Measurements from ENCODE around the gene DGUOK.

Gene DGUOK

GRCh38 chr2:73970850-73971471 lies 44.3 kb downstream of the DGUOK start:
- POLR2A ChIA-PET: interaction anchor here (0.5 kb wide), 1 partner anchor 105 kb away, joined by 3 read pairs; no protein-coding TSS in a partner anchor
- CTCF ChIA-PET: no interaction called here
- DNase-seq (ENCODE audit: extremely low spot score): no peak
- no peak for TF ChIP-seq SP1 (IDR thresholded peaks at IDR 0.05)
- no peak for TF ChIP-seq FOXM1 (IDR thresholded peaks at IDR 0.05; ENCODE audit: borderline replicate concordance)
- no peak for TF ChIP-seq ZNF384 (IDR thresholded peaks at IDR 0.05)
- no peak for TF ChIP-seq HDGF (IDR thresholded peaks at IDR 0.05; ENCODE audit: borderline replicate concordance)
- no peak for TF ChIP-seq ARNT (IDR thresholded peaks at IDR 0.05)
- TF ChIP-seq TARDBP (IDR thresholded peaks at IDR 0.05): no peak
- no peak for TF ChIP-seq FOXK2 (IDR thresholded peaks at IDR 0.05)
- no peak for TF ChIP-seq BHLHE40 (IDR thresholded peaks at IDR 0.05; ENCODE audit: borderline replicate concordance)
- no peak for TF ChIP-seq L3MBTL2 (conservative IDR thresholded peaks at IDR 0.05)
- no peak for TF ChIP-seq PKNOX1 (IDR thresholded peaks at IDR 0.05)
- TF ChIP-seq ELF4 (IDR thresholded peaks at IDR 0.05): no peak
- TF ChIP-seq SUZ12 (IDR thresholded peaks at IDR 0.05): no peak
- TF ChIP-seq CTBP1 (IDR thresholded peaks at IDR 0.05; ENCODE audit: borderline replicate concordance): no peak
- TF ChIP-seq NFRKB (IDR thresholded peaks at IDR 0.05): no peak
- no peak for TF ChIP-seq LEF1 (IDR thresholded peaks at IDR 0.05; ENCODE audit: borderline replicate concordance)
- no peak for TF ChIP-seq FOXA1 (IDR thresholded peaks at IDR 0.05)

- DNase-seq (ENCODE audit: extremely low spot score): no peak
- ChIA-PET CTCF (no interaction called here), POLR2A (interaction anchor here (0.5 kb wide), 1 partner anchor 104 kb away, joined by 3 read pairs; no protein-coding TSS in a partner anchor)
- TF ChIP-seq FOXK2 (IDR thresholded peaks at IDR 0.05) (no peak), LEF1 (IDR thresholded peaks at IDR 0.05; ENCODE audit: borderline replicate concordance) (no peak), BHLHE40 (IDR thresholded peaks at IDR 0.05; ENCODE audit: borderline replicate concordance) (no peak), SUZ12 (IDR thresholded peaks at IDR 0.05) (no peak)
Measured at GRCh38 chr2:73971722-73972121, 45.0 kb downstream of the DGUOK start.

GRCh38 chr2:73972846-73973245 lies 46.2 kb downstream of the DGUOK start:
- ChIA-PET CTCF (no interaction called here), POLR2A (no interaction called here)
- TF ChIP-seq BHLHE40 (IDR thresholded peaks at IDR 0.05; ENCODE audit: borderline replicate concordance) (no peak), FOXK2 (IDR thresholded peaks at IDR 0.05) (no peak)
- DNase-seq (ENCODE audit: extremely low spot score): no peak

GRCh38 chr2:73975731-73976130 lies 49.1 kb downstream of the DGUOK start:
- TF ChIP-seq L3MBTL2 (conservative IDR thresholded peaks at IDR 0.05): no peak
- no peak for TF ChIP-seq ELF4 (IDR thresholded peaks at IDR 0.05)
- TF ChIP-seq SP1 (IDR thresholded peaks at IDR 0.05): no peak
- no peak for TF ChIP-seq HDGF (IDR thresholded peaks at IDR 0.05; ENCODE audit: borderline replicate concordance)
- TF ChIP-seq TARDBP (IDR thresholded peaks at IDR 0.05): no peak
- no peak for TF ChIP-seq ARNT (IDR thresholded peaks at IDR 0.05)
- no peak for TF ChIP-seq SUZ12 (IDR thresholded peaks at IDR 0.05)
- no peak for TF ChIP-seq BHLHE40 (IDR thresholded peaks at IDR 0.05; ENCODE audit: borderline replicate concordance)
- no peak for TF ChIP-seq ZNF384 (IDR thresholded peaks at IDR 0.05)
- no peak for TF ChIP-seq FOXK2 (IDR thresholded peaks at IDR 0.05)
- TF ChIP-seq LEF1 (IDR thresholded peaks at IDR 0.05; ENCODE audit: borderline replicate concordance): no peak
- no peak for TF ChIP-seq FOXM1 (IDR thresholded peaks at IDR 0.05; ENCODE audit: borderline replicate concordance)
- no peak for TF ChIP-seq CTBP1 (IDR thresholded peaks at IDR 0.05; ENCODE audit: borderline replicate concordance)
- TF ChIP-seq PKNOX1 (IDR thresholded peaks at IDR 0.05): no peak
- TF ChIP-seq FOXA1 (IDR thresholded peaks at IDR 0.05): no peak
- no peak for TF ChIP-seq NFRKB (IDR thresholded peaks at IDR 0.05)
- CTCF ChIA-PET: no interaction called here
- POLR2A ChIA-PET: no interaction called here
- DNase-seq (ENCODE audit: extremely low spot score): no peak

- ChIA-PET POLR2A (no interaction called here), CTCF (no interaction called here)
- TF ChIP-seq CTBP1 (IDR thresholded peaks at IDR 0.05; ENCODE audit: borderline replicate concordance) (no peak), LEF1 (IDR thresholded peaks at IDR 0.05; ENCODE audit: borderline replicate concordance) (no peak)
- DNase-seq (ENCODE audit: extremely low spot score): no peak
Measured at GRCh38 chr2:73976803-73977202, 50.1 kb downstream of the DGUOK start.

- DNase-seq (ENCODE audit: extremely low spot score): no peak
- CTCF ChIA-PET: interaction anchor here (0.6 kb wide), 1 partner anchor 140 kb away, joined by 3 read pairs; no protein-coding TSS in a partner anchor
- no peak for TF ChIP-seq FOXM1 (IDR thresholded peaks at IDR 0.05; ENCODE audit: borderline replicate concordance)
- TF ChIP-seq ELF4 (IDR thresholded peaks at IDR 0.05): no peak
- no peak for TF ChIP-seq ARNT (IDR thresholded peaks at IDR 0.05)
- TF ChIP-seq FOXA1 (IDR thresholded peaks at IDR 0.05): no peak
- no peak for TF ChIP-seq CTBP1 (IDR thresholded peaks at IDR 0.05; ENCODE audit: borderline replicate concordance)
- no peak for TF ChIP-seq FOXK2 (IDR thresholded peaks at IDR 0.05)
- TF ChIP-seq BHLHE40 (IDR thresholded peaks at IDR 0.05; ENCODE audit: borderline replicate concordance): no peak
- TF ChIP-seq SP1 (IDR thresholded peaks at IDR 0.05): no peak
- no peak for TF ChIP-seq TARDBP (IDR thresholded peaks at IDR 0.05)
- no peak for TF ChIP-seq NFRKB (IDR thresholded peaks at IDR 0.05)
- TF ChIP-seq PKNOX1 (IDR thresholded peaks at IDR 0.05): no peak
- no peak for TF ChIP-seq HDGF (IDR thresholded peaks at IDR 0.05; ENCODE audit: borderline replicate concordance)
- TF ChIP-seq SUZ12 (IDR thresholded peaks at IDR 0.05): no peak
- TF ChIP-seq LEF1 (IDR thresholded peaks at IDR 0.05; ENCODE audit: borderline replicate concordance): no peak
- TF ChIP-seq ZNF384 (IDR thresholded peaks at IDR 0.05): no peak
- no peak for TF ChIP-seq L3MBTL2 (conservative IDR thresholded peaks at IDR 0.05)
- POLR2A ChIA-PET: no interaction called here
Measured at GRCh38 chr2:73977466-73977865, 50.8 kb downstream of the DGUOK start.
